Fibroblast of lung (primary cell): Measurements from ENCODE around the gene CGB2. TPM values are rescaled to one million over a fixed set of nuclear protein-coding genes. Genes with fewer than 3 reads are reported as not detected.
"Not testable (repeated sequence)": the region's sequence is repeated elsewhere in the genome, so short reads cannot be mapped to it uniquely, and the experiment has no call there.

Source experiments
- DNase-seq, 2 donors: peaks; one replicate each; pipeline versions ENCODE4 v3.0.0 to v3.0.0-alpha.2; 2010; ENCODE audit warnings: low read depth in 2 of 2
- H2AFZ ChIP-seq: 2 replicates; pipeline ENCODE4 v1.5.1; 2012; ENCODE audit warnings: low read length, control low read depth, inconsistent platforms
- H3K27ac ChIP-seq: 2 replicates; pipeline ENCODE4 v1.5.1; 2011; ENCODE audit warnings: low read length, control low read depth; ENCODE audit not compliant: insufficient read depth
- H3K27me3 ChIP-seq: 2 replicates; pipeline ENCODE4 v1.5.1; 2011; ENCODE audit warnings: mild to moderate bottlenecking, low read length; ENCODE audit not compliant: control insufficient read depth, insufficient read depth
- H3K36me3 ChIP-seq: 2 replicates; pipeline ENCODE4 v1.5.1; 2011; ENCODE audit warnings: low read length; ENCODE audit not compliant: control insufficient read depth, insufficient read depth
- H3K4me1 ChIP-seq: 2 replicates; pipeline ENCODE4 v1.5.1; 2011; ENCODE audit warnings: low read length; ENCODE audit not compliant: control insufficient read depth, insufficient read depth; ENCODE audit errors: extremely low read depth
- H3K4me2 ChIP-seq: 2 replicates; pipeline ENCODE4 v1.5.1; 2011; ENCODE audit warnings: low read length, control low read depth; ENCODE audit not compliant: insufficient read depth; ENCODE audit errors: extremely low read depth
- H3K4me3 ChIP-seq, 4 experiments: fragments of 200-600 bp in 1 of 4; sonication (generic) in 1 of 4; replicated peaks in 1 of 4; 2 replicates each; pipeline ENCODE4 v1.5.1; 2011 to 2016; ENCODE audit warnings: low read length in 4 of 4, low read depth in 3 of 4, mild to moderate bottlenecking in 3 of 4, control low read depth in 2 of 4, inconsistent platforms in 1 of 4, mixed read lengths in 1 of 4; ENCODE audit not compliant: insufficient read depth in 1 of 4; ENCODE audit errors: control extremely low read depth in 1 of 4
- H3K79me2 ChIP-seq: 2 replicates; pipeline ENCODE4 v1.5.1; 2012; ENCODE audit warnings: mild to moderate bottlenecking, low read length, inconsistent platforms; ENCODE audit not compliant: control insufficient read depth, insufficient read depth
- H3K9ac ChIP-seq: 2 replicates; pipeline ENCODE4 v1.5.1; 2011; ENCODE audit warnings: mild to moderate bottlenecking, low read length, control low read depth; ENCODE audit not compliant: insufficient read depth
- H3K9me3 ChIP-seq: 2 replicates; pipeline ENCODE4 v1.5.1; 2012; ENCODE audit warnings: low read depth, low read length; ENCODE audit not compliant: control insufficient read depth, insufficient read depth
- H4K20me1 ChIP-seq: 2 replicates; pipeline ENCODE4 v1.5.1; 2011; ENCODE audit warnings: low read length; ENCODE audit not compliant: control insufficient read depth, insufficient read depth; ENCODE audit errors: extremely low read depth
- EZH2 ChIP-seq: IDR thresholded peaks from 2 replicates; pipeline ENCODE4 v1.5.1; 2012; ENCODE audit warnings: low read length, control low read depth, mild to moderate bottlenecking; ENCODE audit errors: missing control alignments
- polyA plus RNA-seq, 2 donors: library from polyadenylated mRNA; depleted of rRNA in 1 of 2; stranded (reverse) in 1 of 2; unstranded in 1 of 2; fragments of >200 nt; gene quantifications; 2 replicates each; pipeline ENCODE4 v1.2.1, GENCODE V29; 2011 to 2012; ENCODE audit warnings: missing spikeins in 1 of 2
- total RNA-seq: library from RNA; depleted of rRNA; stranded (reverse); fragments of >200 nt; gene quantifications from 2 replicates; pipeline ENCODE4 v1.2.1, GENCODE V29; 2014
- TF ChIP-seq, protein P1 (sequence below), 2 donors: IDR thresholded peaks in 1 of 2; conservative IDR thresholded peaks in 1 of 2; 1 replicate in 1 of 2; 2 replicates in 1 of 2; pipeline ENCODE4 v1.5.1; 2011 to 2012; ENCODE audit warnings: low read length in 2 of 2, control low read depth in 1 of 2, inconsistent platforms in 1 of 2, low read depth in 1 of 2, mild to moderate bottlenecking in 1 of 2

The CGB2 gene
- total and polyA plus RNA-seq, 2 donors (not counting 1 experiment from before 2014, with no cell fraction given): not detected

DNA sequence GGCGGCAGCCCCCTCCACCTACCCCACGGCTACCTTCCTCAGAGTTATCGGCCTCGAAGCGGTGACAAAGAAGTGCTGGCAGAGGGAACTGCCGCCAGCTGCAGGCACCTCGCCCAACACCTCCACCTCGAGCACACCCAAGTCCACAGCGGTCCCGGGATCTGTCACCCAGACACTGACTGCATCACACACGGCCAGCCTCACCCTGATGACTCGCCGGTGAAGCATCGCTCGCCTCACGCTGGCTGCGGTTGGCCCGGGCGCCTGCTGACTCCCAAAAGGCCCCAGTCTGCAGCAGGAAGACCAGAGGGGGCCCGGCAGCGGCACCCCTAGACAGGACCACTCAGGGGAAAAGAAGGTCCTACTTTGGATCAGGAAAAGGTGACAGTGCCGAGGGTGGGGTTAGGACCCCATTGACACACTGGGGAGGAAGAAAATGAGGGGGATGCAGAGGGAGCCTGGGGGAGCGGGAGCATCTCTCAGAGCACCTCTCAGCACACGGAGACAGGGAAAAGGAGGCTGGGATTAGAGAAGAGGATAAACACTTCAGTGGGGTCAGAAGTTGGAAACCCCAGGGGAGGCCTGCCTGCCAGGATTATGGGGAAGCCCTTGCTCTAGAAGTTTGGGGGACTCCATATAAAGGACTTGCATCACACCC, 18.8 kb downstream of the CGB2 start:
- not testable (repeated sequence) for H3K4me3 ChIP-seq, H2AFZ ChIP-seq, H3K27ac ChIP-seq, H3K27me3 ChIP-seq, H3K4me1 ChIP-seq, H3K9ac ChIP-seq, H3K36me3 ChIP-seq, H3K79me2 ChIP-seq, H4K20me1 ChIP-seq, H3K4me2 ChIP-seq, H3K9me3 ChIP-seq
- peak; percentile 42 to 86 for DNase-seq

DNA sequence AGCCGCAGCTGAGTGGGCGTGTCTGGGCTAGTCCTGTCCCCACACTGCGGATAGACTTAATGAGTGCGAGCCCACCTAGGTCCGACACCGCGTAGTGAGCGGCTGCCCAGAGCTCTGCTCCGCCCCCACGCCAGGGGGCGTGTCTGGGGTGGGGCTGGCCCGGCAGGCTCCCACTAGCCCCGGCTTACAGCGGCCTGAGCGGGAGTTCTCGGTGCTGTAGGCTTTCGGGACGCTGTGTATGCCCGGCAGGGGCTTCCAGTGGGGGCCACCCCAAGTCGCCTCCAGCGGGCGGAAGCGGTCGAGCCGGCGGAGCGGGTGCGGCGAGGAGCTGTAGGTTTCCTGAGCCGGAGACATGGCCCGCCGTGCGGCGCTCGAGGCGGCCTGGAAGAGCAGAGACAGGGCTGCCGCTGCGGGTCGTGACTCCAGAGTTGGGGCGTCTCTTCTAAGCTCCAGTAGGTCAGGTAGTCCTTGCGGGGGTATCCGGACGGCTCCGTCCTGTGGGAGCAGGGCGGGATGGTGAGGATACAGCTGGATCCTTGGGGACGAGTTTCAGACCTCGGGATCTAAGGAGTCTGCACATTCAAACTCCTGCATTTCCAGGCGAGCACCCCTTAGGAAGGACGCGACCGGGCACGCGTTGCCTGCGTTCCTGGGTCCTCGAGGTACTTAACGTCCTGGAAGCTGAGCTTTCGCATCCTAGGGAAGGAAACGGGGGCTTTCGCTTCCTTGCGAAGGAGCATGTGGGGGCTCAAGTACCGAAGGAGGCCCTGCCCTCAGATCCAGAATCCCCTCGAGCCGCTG, 24.6 kb downstream of the CGB2 start:
- peak overlapping the region; percentile 62 for H2AFZ ChIP-seq
- peaks cover 2% of the 10 kb centered on the region for H3K4me1 ChIP-seq
- TF ChIP-seq EZH2: no peak
- TF ChIP-seq, protein P1, sequence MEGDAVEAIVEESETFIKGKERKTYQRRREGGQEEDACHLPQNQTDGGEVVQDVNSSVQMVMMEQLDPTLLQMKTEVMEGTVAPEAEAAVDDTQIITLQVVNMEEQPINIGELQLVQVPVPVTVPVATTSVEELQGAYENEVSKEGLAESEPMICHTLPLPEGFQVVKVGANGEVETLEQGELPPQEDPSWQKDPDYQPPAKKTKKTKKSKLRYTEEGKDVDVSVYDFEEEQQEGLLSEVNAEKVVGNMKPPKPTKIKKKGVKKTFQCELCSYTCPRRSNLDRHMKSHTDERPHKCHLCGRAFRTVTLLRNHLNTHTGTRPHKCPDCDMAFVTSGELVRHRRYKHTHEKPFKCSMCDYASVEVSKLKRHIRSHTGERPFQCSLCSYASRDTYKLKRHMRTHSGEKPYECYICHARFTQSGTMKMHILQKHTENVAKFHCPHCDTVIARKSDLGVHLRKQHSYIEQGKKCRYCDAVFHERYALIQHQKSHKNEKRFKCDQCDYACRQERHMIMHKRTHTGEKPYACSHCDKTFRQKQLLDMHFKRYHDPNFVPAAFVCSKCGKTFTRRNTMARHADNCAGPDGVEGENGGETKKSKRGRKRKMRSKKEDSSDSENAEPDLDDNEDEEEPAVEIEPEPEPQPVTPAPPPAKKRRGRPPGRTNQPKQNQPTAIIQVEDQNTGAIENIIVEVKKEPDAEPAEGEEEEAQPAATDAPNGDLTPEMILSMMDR (conservative IDR thresholded peaks at IDR 0.05 in 1 of 2, IDR thresholded peaks at IDR 0.05 in 1 of 2; ENCODE audit: low read depth in 1 of 2, low read length in 2 of 2): peak; percentile 16 to 24
- no peaks in the 10 kb centered on the region for H3K27me3 ChIP-seq
- H3K4me3 ChIP-seq: peak overlapping the region; percentile 45 to 64 (median 52)
- no peaks in the 10 kb centered on the region for H4K20me1 ChIP-seq
- no peaks in the 10 kb centered on the region for H3K79me2 ChIP-seq
- DNase-seq: peak; percentile 20 to 59
- peak overlapping the region; percentile 16 for H3K9ac ChIP-seq
- H3K9me3 ChIP-seq: no peaks in the 10 kb centered on the region
- peak overlapping the region; percentile 94 for H3K4me2 ChIP-seq
- no peaks in the 10 kb centered on the region for H3K36me3 ChIP-seq
- H3K27ac ChIP-seq: peak overlapping the region; percentile 8

DNA sequence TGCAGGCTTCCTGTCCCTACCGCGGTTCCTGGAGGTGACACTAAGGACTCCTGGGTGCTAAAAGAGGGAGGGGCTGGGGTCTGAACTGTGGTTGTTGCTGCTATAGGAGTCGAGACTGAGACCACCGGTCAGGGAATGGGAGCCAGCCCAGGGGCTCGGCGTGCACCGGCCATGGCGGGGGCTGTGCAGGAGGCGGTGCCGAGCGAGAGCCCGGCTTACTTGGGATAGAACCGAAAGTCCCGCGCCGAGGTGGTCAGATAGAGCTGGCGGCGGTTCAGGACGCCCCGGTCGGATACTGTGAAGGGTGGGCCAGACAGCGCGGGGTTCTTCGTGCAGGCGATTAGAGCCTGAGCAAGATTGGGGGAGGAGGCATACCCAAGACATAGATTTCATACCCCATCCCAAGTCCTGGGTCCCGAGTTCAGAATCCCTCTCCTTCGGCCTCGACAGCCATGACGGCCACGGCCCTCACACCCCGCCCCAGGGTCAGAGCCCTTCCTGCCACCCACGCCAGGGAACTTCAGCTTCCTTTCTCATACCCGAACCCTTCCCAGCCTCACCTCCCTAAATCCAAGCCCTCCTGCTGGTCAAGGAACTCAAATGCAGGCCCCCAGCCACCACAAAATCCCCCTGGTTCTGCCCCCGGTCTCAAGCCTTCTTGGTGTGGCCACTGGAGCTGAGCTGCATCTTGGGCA, 25.4 kb downstream of the CGB2 start:
- H3K36me3 ChIP-seq, H3K79me2 ChIP-seq, H3K4me1 ChIP-seq, H3K27me3 ChIP-seq, H3K27ac ChIP-seq, H3K9ac ChIP-seq, H4K20me1 ChIP-seq, H3K9me3 ChIP-seq, DNase-seq: not testable (repeated sequence)
- H3K4me3 ChIP-seq: peak overlapping the region; percentile 45 to 64 (median 52)
- H3K4me2 ChIP-seq: peak overlapping the region; percentile 94
- peak overlapping the region; percentile 62 for H2AFZ ChIP-seq
